Dermis lymphatic vessel endothelial cell (primary cell): ENCODE measurements around the gene KRT16. TPM values are rescaled to one million over a fixed set of nuclear protein-coding genes. Genes with fewer than 3 reads are reported as not detected.

Source experiments
- total RNA-seq: library from RNA; depleted of rRNA; stranded (reverse); fragments of >200 nt; gene quantifications from 2 replicates; pipeline ENCODE4 v1.2.1, GENCODE V29; 2014

Gene KRT16
- not detected in 2 replicates for total RNA-seq

GRCh38 chr17:41612376-41613160 is at the start of gene KRT16:
Gene KRT16, minus strand, starts transcription at chr17:41612767. Its CDS starts 79 bp downstream, at chr17:41612688.

GRCh38 chr17:41624208-41625101 is 11.9 kb upstream of the KRT16 start, which contains the start of gene KRT17:
Gene KRT17, minus strand, starts transcription at chr17:41624575. Its CDS starts 66 bp downstream, at chr17:41624509.

DNA sequence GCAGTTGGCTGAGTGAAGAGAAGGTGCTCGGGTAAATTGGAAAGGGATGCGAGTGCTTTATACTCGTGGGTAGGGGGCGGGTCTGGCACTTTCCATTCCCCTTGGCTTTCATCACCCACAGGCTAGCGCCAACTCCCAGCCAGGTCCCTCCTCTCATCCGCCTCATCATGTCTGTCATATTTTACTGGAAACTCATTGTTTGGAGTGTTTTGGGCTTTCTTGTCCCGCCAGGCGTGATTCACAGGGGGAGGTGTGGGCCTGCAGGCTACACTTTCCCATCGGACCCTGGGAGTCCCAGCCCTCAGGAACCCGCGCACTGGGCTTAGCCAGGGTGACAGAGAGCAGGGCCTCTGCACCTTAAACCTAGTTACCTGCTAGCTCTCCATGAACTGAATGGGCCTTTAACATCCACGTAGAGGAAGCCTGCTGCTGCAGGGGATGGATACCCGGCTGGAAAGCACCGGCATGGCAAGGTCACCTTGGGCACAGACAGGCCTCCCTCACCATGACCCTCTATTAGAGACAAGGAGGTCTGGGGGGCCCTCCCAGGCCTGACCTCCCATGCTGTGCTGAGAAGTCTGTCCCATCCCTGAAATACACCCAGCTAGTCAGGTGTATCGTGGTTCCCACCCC is 25.6 kb downstream of the KRT16 start, which contains the start of gene KRT14:
KRT14 (minus strand) TSS at position 33 of the 633 bp plus-strand sequence. CDS start 61 bp downstream, outside the sequence.

DNA sequence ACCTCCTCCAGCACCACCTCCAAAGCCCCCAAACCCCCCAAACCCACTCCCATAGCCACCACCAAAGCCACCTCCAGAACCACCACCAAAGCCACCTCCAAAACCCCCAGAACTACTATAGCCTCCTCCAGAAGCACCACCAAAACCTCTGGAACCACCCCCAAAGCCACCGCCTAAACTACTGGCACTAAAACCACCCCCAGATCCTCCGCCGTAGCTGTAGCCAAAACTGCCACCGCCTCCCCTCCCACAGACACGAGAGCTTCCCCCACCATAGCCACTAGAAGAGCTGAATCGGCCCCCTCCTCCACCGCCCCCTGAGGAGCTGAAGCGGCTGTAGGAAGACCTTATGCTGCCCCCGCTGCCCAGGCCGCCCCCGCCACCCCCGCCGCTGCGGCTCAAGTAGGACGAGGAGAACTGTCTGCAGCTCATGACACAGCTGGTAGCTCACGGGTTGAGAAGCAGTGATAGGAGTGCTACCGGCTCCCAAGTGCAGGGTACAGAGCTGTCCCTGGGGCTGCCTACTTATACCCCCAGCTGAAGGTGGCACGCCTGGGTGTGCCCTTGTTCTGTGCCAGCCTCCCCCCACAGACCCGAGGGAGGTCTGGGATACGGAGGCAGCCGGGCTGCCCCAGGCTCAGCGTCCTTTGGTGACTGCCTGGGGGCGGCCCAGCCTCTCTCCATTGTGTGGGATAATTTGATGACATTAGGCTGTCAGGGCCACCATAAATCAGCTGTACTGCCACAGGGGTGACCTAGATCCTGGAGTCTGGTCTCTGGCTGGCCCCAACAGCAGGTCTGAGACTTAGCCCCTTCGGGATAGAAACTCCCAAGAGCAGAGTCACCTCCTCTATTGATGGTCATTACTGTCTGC is 40.8 kb downstream of the KRT16 start, which contains the start of gene KRT9:
KRT9 (minus strand) TSS at position 499 of the 874 bp plus-strand sequence; CDS start at position 432, 67 bp downstream.

Other genes with a start within 250 kb of the KRT16 start
- not detected in 2 replicates for gene KRT33B, start 243.0 kb downstream of the KRT16 start, total RNA-seq
- gene KRT34, start 230.5 kb downstream of the KRT16 start, total RNA-seq: not detected in 2 replicates
- gene KRT31, start 215.2 kb downstream of the KRT16 start, total RNA-seq: not detected in 2 replicates
- not detected in 2 replicates for gene KRT37, start 188.2 kb downstream of the KRT16 start, total RNA-seq
- gene KRT38, start 171.8 kb downstream of the KRT16 start, total RNA-seq: not detected in 2 replicates
- gene KRT32, start 145.4 kb downstream of the KRT16 start, total RNA-seq: not detected in 2 replicates
- gene KRT35, start 131.6 kb downstream of the KRT16 start, total RNA-seq: not detected in 2 replicates
- gene KRT36, start 122.9 kb downstream of the KRT16 start, total RNA-seq: 0.22 and 0.34 TPM in 2 replicates
- not detected in 2 replicates for gene KRT13, start 107.2 kb downstream of the KRT16 start, total RNA-seq
- gene KRT15, start 93.9 kb downstream of the KRT16 start, total RNA-seq: under 0.01 TPM in 2 replicates
- gene KRT19, start 84.5 kb downstream of the KRT16 start, total RNA-seq: 0.43 and 0.65 TPM in 2 replicates
- gene KRT9, start 40.7 kb downstream of the KRT16 start, total RNA-seq: not detected in 2 replicates
- not detected in 2 replicates for gene KRT14, start 25.9 kb downstream of the KRT16 start, total RNA-seq
- gene KRT17, start 11.8 kb upstream of the KRT16 start, total RNA-seq: 0.09 and 0.11 TPM in 2 replicates
- gene EIF1, start 76.1 kb upstream of the KRT16 start, total RNA-seq: 73.2 and 98.0 TPM in 2 replicates
- gene GAST, start 99.6 kb upstream of the KRT16 start, total RNA-seq: not detected in 2 replicates
- gene HAP1, start 121.9 kb upstream of the KRT16 start, total RNA-seq: 0.09 and 0.65 TPM in 2 replicates
- gene JUP, start 173.9 kb upstream of the KRT16 start, total RNA-seq: 294 and 328 TPM in 2 replicates
- 45.5 and 51.5 TPM in 2 replicates for gene P3H4, start 199.2 kb upstream of the KRT16 start, total RNA-seq
- gene FKBP10, start 200.2 kb upstream of the KRT16 start, total RNA-seq: 134 and 149 TPM in 2 replicates
- 74.8 and 87.1 TPM in 2 replicates for gene NT5C3B, start 223.5 kb upstream of the KRT16 start, total RNA-seq
- under 0.01 TPM in 2 replicates for gene KLHL10, start 225.1 kb upstream of the KRT16 start, total RNA-seq